Ovary (tissue), 3 donors: ENCODE results near the gene KCNB1.

ENCODE experiments used
- EP300 ChIP-seq: sonication (generic); formaldehyde crosslinking; IDR thresholded peaks from one replicate; pipeline ENCODE4 v1.6.1; 2017; ENCODE audit warnings: antibody characterized with exemption
- POLR2A ChIP-seq: fragments of 450-650 bp; IDR thresholded peaks from one replicate; pipeline ENCODE4 v1.6.1; 2017; ENCODE audit warnings: antibody characterized with exemption, mild to moderate bottlenecking, moderate library complexity
- TF ChIP-seq, protein P1 (sequence below), 3 donors: fragments of 450-650 bp in 2 of 3; fragments of 200-600 bp in 1 of 3; IDR thresholded peaks; one replicate each; pipeline versions ENCODE4 v1.5.1 to v1.8.0; 2016 to 2022; ENCODE audit warnings: antibody characterized with exemption in 3 of 3, mild to moderate bottlenecking in 1 of 3
- donor health status: DM: no; HTN: no; CAD: no.

DNA sequence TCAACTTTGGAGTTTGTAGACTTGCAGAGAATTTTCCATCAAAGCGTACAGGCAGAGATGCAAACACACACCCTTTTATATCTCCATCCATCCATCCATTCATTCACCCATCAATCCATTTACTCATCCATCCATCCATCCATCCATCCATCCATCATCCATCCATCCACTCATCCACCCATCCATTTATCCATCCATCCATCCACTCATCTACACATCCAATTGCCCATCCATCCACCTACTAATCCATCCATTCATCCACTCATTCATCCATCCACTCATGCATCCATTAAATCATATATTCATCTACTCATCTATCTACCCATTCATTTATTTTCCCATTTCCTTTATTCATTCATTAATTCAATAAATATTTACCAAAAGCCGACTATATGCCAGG, 52.1 kb downstream of the KCNB1 start:
- TF ChIP-seq POLR2A (no peak), EP300 (no peak)
- TF ChIP-seq, protein P1, sequence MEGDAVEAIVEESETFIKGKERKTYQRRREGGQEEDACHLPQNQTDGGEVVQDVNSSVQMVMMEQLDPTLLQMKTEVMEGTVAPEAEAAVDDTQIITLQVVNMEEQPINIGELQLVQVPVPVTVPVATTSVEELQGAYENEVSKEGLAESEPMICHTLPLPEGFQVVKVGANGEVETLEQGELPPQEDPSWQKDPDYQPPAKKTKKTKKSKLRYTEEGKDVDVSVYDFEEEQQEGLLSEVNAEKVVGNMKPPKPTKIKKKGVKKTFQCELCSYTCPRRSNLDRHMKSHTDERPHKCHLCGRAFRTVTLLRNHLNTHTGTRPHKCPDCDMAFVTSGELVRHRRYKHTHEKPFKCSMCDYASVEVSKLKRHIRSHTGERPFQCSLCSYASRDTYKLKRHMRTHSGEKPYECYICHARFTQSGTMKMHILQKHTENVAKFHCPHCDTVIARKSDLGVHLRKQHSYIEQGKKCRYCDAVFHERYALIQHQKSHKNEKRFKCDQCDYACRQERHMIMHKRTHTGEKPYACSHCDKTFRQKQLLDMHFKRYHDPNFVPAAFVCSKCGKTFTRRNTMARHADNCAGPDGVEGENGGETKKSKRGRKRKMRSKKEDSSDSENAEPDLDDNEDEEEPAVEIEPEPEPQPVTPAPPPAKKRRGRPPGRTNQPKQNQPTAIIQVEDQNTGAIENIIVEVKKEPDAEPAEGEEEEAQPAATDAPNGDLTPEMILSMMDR (IDR thresholded peaks at IDR 0.05): no peak
